Neural crest cell (in vitro differentiated cells): ENCODE results near the gene HERC4. TPM values are rescaled to one million over a fixed set of nuclear protein-coding genes. Genes with fewer than 3 reads are reported as not detected.
"Not testable (repeated sequence)": the region's sequence is repeated elsewhere in the genome, so short reads cannot be mapped to it uniquely, and the experiment has no call there.

Experiments
- DNase-seq: peaks from one replicate; pipeline ENCODE4 v3.0.0; 2021; ENCODE audit warnings: low read depth, mixed read lengths, low spot score
- H3K27ac Mint-ChIP-seq: one replicate; pipeline ENCODE4 v1.8.0; 2021; ENCODE audit warnings: mild to moderate bottlenecking, mixed read lengths; ENCODE audit not compliant: unreplicated experiment
- H3K27me3 Mint-ChIP-seq: 2 replicates; pipeline ENCODE4 v1.8.0; 2021; ENCODE audit warnings: low read depth, mild to moderate bottlenecking, mixed read lengths
- H3K36me3 Mint-ChIP-seq: 2 replicates; pipeline ENCODE4 v1.8.0; 2021; ENCODE audit warnings: low read depth, mild to moderate bottlenecking, mixed read lengths
- H3K4me1 Mint-ChIP-seq: 2 replicates; pipeline ENCODE4 v1.8.0; 2021; ENCODE audit warnings: mixed read lengths
- H3K4me3 Mint-ChIP-seq: one replicate; pipeline ENCODE4 v1.8.0; 2021; ENCODE audit warnings: mild to moderate bottlenecking, mixed read lengths
- H3K9me3 Mint-ChIP-seq: 2 replicates; pipeline ENCODE4 v1.8.0; 2021; ENCODE audit warnings: mixed read lengths
- CTCF ChIP-seq: fragments of 200-600 bp; sonication (generic); conservative IDR thresholded peaks from 2 replicates; pipeline ENCODE4 v1.5.0; 2021; ENCODE audit warnings: antibody characterized with exemption, mild to moderate bottlenecking
- total RNA-seq: library from RNA; stranded (reverse); gene quantifications from 2 replicates; pipeline ENCODE4 v1.2.1, GENCODE V29; 2021

Gene HERC4
- total RNA-seq, 1 donor from 2014 or later, result 42.4 TPM

DNA sequence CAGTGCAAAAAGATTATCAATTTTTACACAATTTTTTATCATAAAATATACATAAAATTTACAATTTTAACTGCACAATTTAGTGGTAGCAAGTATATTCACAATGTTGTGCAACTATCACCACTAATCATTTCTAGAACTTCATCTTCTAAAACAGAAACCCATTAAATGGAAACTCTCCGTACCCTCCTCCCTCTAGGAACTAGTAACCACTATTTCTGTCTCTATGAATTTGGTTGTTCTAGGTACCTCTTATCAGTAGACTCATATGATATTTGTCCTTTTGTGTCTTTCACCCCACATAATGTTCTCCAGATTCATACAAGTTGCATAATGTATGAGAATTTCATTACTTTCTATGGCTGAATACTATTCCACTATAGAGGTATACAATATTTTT is 73.5 kb downstream of the HERC4 start:
- Mint-ChIP-seq H3K27ac (no peak overlapping the region), H3K4me3 (no peak overlapping the region), H3K36me3 (peaks cover 31% of the 10 kb centered on the region), H3K9me3 (peaks cover 2% of the 10 kb centered on the region), H3K27me3 (no peaks in the 10 kb centered on the region), H3K4me1 (no peaks in the 10 kb centered on the region)
- no peak for TF ChIP-seq CTCF
- no peak for DNase-seq

GRCh38 chr10:68001000-68001399 is 74.1 kb downstream of the HERC4 start:
- Mint-ChIP-seq H3K27me3 (no peaks in the 10 kb centered on the region), H3K4me1 (no peaks in the 10 kb centered on the region), H3K9me3 (peaks cover 2% of the 10 kb centered on the region), H3K4me3 (no peak overlapping the region), H3K36me3 (peaks cover 32% of the 10 kb centered on the region), H3K27ac (no peak overlapping the region)
- no peak for DNase-seq
- no peak for TF ChIP-seq CTCF

DNA sequence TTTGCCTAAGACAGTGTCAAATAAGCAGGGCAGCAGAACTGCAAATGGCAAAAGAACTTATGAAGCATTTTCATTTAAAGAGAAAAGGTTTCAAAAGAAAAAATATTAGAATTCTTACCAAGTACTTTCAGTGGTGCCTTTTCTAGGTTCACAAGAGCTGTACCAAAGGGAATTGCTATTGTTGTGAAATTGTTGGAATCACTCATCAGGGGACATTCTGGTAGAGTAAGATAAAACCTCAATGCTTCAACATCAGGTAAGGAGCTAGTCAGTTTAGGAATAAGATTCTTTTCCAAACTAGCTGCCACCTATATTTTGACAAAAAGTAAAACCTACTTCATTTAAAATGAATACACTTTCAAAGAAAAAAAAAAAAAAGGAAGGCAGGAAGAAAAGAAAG is 85.0 kb downstream of the HERC4 start:
- H3K4me3 Mint-ChIP-seq, result no peak overlapping the region
- no peak for DNase-seq
- H3K4me1 Mint-ChIP-seq, result no peaks in the 10 kb centered on the region
- no peak overlapping the region for H3K27ac Mint-ChIP-seq
- no peaks in the 10 kb centered on the region for H3K27me3 Mint-ChIP-seq
- no peak for TF ChIP-seq CTCF
- H3K9me3 Mint-ChIP-seq, result no peaks in the 10 kb centered on the region
- peaks cover 12% of the 10 kb centered on the region for H3K36me3 Mint-ChIP-seq

- H3K27ac Mint-ChIP-seq, result no peak overlapping the region
- H3K4me3 Mint-ChIP-seq, result no peak overlapping the region
- H3K27me3 Mint-ChIP-seq, result no peaks in the 10 kb centered on the region
- H3K36me3 Mint-ChIP-seq, result peaks cover 11% of the 10 kb centered on the region
- H3K9me3 Mint-ChIP-seq, result no peaks in the 10 kb centered on the region
- no peaks in the 10 kb centered on the region for H3K4me1 Mint-ChIP-seq
- DNase-seq, result no peak
- TF ChIP-seq CTCF, result no peak
Measured at GRCh38 chr10:67988606-67989005, 86.5 kb downstream of the HERC4 start.

- not testable (repeated sequence) for H3K4me3 Mint-ChIP-seq, H3K9me3 Mint-ChIP-seq, H3K27ac Mint-ChIP-seq, H3K4me1 Mint-ChIP-seq, H3K27me3 Mint-ChIP-seq, DNase-seq
- peaks cover 31% of the 10 kb centered on the region for H3K36me3 Mint-ChIP-seq
Measured at GRCh38 chr10:67982603-67983002, 92.5 kb downstream of the HERC4 start.

- Mint-ChIP-seq H3K27ac (no peak overlapping the region), H3K4me3 (no peak overlapping the region), H3K27me3 (no peaks in the 10 kb centered on the region), H3K4me1 (peaks cover 8% of the 10 kb centered on the region), H3K36me3 (peaks cover 40% of the 10 kb centered on the region), H3K9me3 (peaks cover 2% of the 10 kb centered on the region)
- no peak for TF ChIP-seq CTCF
- DNase-seq, result no peak
Measured at GRCh38 chr10:67978749-67979148, 96.3 kb downstream of the HERC4 start.
